ENCODE measurements around the gene ZNF485.
A peak's percentile ranks its signal among the peaks of the same experiment; 100 is the strongest.
"Not testable (repeated sequence)": the region's sequence is repeated elsewhere in the genome, so short reads cannot be mapped to it uniquely, and the experiment has no call there.

ZNF485 gene

DNA sequence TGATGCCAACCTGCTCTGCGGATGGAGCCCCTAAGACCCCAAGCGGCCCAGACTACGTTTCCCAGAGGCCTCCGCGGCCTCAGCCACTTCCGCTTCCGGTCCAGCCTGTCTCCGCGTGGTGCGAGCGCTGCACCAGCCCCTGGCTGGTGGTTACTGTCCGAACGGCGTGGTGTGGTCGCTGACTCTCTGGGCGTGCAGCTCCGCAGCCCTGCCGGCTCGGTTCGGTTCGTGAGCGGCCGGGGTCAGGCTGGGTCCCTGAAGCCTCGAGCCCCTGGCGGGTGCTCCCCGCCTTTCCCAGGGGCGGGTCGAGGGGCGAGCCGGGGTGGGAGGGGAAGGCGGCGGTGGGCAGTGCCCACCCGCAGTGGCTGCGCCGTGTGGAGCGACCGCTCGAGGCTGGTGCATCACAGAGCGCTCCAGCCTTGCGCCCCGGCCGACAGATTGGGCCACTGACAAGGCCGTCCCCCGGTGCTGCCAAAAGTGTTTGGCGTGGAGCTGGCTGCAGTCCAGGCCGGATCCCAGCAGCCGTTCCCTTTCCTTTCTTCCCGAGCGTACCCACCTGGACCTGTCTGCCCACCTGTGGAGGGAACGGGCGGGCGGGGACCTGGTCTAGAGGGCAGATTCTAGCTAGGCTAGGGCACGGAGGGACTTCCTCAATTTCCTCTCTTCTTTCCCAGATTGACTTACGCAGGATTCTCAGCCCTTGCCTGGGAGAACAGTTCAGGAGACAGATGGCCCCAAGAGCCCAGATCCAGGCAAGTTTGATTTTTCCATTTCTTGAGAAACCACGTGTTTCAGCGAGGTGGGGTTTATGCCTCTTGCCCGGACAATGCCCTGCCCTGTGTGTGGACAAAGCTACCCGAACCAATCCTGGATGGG lies at the start of gene ZNF485:
Gene ZNF485 (plus strand): TSS at position 116 of the 876 bp plus-strand sequence. CDS start 613 bp downstream, at position 729.
- DNase-seq (ENCODE audit: low read depth in 2 of 2): peak; percentile 5 to 46

DNA sequence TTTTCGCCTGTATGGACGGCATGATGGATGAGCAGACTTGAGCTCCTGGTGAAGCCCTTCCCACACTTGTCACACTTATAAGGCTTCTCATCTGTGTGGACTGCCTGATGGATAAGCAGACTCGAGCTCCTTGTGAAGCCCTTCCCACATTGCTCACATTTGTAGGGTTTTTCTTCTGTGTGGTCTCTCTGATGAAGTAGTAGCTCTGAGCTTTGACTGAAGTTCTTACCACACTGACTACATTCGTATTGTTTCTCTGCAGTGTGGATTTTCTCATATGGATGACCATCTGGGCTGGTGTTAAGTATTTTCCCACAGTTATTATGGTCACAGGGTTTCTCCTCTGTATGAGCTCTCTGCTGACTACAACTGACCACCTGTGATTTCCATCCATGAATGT lies 49.0 kb upstream of the ZNF485 start:
- no peak for DNase-seq (ENCODE audit: low read depth in 2 of 2)

DNA sequence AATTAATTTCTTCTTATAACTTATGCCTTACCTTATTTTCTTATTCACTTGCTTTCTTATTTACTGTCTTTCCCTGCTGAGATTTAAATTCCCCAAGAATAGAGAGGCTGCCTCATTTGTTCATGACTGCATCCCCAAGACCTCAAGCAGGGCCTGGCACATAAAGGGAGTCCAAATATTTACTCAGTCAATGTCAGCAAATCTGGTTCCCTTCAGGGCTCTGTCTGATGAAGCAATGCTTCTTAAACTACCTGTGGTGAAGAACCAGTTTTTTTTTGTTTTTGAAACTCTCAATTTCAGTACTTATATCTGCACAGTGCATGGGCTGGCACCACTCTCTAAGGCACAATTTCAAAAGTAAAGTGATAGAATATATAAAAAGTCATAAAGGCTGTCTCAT lies 36.6 kb upstream of the ZNF485 start:
- no peak for DNase-seq (ENCODE audit: low read depth in 2 of 2)

DNA sequence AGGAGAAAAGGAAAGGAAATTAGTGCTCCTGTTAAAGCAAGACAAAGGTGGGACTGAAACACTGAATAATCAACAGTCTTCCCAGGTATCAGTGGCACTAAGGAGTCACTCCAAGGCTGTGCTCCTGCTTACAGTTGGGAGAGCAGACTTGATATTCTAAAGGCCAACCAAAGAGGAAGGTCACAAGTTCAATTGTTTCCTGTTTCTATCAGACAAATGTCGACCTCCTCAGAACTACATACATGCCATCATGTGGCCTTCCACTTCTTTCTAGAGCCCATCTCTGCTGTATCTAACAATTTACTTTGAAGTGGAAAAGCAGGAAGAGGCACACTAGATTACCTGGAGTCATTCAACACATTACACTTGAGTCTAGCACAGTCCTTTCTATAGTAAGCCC lies 35.3 kb upstream of the ZNF485 start:
- DNase-seq (ENCODE audit: low read depth in 2 of 2): no peak

DNA sequence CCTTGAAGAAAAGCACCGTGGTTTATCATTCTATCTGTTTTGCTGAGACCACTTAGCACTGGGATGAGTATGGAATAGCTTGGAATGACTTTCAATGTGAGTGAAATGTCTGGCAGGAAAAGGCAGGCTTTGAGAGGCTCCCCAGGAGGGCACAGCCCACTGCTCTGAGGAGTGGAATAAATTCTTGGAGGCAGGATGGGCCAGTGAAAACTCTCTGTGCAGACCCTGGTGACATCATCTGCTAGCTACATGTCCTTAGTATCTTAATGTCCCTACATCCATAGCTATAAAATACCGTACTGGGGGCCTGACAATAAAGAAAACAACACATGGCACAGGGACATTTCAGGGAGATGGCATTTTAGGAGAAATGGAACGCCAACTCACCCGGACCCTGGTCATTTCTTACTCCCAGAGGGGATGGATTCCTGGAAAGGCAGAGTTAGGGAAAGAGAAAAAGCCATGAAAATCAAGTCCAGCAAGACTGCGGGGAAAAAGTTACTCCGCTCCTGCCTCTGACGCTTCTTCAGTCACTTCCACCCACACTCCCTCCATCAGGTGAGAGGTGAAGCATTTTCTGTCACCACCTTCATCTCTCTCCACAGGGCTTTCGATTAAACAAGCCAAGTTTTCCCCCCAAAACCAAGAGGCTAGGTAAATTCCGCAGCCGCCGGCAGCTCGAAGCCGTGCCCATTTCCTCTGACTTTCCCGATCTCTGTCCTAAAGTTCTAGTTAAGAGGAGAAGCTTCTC lies 32.8 kb upstream of the ZNF485 start:
- DNase-seq (ENCODE audit: low read depth in 2 of 2): no peak

DNA sequence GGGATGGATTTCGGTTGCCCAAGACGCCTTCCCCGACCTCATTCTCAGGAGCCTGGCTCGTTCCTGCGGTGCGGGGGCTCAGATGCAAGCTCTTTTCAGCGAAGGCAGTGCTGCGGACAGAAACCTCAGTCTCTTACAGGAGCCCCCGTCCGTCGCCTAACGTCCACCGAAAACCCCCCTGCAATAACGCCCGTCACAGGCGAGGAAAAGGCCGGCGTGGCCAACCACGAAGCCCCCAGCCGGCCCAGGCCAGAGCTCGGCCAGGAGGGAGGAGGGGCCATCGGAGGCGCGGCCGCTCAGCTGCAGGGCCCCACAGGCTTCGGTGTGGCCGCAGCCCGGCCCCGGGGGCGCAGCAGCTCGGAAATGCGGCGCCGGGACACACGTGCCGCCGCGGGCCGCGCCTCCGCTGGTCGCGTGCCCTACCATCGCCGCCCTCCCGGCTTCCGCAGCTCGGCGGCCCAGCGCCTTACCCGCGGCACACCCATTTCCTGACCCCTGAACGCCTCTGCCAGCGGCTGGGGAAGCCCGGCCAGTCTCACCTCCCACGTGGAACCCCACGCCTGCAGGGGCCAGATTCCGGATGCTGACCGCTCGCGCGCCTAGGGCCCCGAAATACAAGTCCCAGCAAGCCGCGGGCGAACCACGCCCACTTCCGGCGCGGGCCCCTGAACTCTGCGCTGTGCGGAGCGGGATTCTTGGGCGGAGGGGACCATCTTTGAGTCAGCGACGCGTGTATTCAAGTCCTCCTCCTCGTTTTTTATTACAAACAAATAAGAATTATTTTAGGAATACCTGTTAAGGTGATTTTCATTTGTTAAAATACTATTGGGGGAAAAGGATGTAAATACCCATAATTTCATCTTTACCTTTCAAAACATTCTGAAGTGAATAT lies 32.0 kb upstream of the ZNF485 start, which contains the start of gene ZNF239:
Gene ZNF239 (minus strand): TSS at position 616 of the 892 bp plus-strand sequence. CDS start 16,537 bp downstream, outside the sequence.
- peak; percentile 45 to 66 for DNase-seq (ENCODE audit: low read depth in 2 of 2)

DNA sequence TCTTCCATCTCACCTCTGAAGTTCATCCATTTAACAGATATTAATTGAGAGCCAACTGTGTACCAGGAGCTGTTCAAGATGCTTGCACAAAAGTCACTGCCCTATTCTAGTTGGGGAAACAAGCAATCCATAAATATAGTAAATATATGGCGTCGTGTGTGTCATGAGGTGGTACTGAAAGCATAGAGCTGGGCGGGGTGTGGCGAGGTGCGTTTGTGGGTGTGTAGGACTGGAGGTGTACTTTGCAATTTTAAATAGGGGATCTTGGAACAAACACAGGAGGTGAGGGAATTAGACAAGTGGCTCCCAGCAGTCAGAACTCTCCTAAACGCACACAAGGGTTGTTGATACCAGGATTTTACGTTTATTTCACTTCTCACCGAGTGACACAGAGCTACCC lies 31.3 kb upstream of the ZNF485 start:
- DNase-seq (ENCODE audit: low read depth in 2 of 2): no peak

DNA sequence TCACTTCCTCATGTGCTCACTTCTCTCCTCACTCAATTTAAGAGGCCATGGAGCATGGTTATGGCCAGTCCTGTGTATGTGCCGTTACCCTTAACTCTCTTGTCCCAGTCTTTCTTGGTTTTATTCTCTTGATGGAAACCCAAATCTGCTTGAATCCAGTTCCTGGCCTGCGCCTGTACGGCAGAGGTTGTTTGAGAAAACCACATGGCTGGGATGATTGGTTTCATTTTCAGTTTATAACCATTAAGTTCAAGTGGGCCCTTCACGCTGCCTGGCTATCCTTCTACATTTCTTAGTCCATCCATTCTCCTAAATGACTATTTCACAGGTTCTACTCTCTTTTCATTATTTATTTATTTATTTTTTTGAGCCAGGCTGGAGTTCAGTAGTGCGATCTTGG lies 30.2 kb upstream of the ZNF485 start:
- DNase-seq (ENCODE audit: low read depth in 2 of 2): no peak

DNA sequence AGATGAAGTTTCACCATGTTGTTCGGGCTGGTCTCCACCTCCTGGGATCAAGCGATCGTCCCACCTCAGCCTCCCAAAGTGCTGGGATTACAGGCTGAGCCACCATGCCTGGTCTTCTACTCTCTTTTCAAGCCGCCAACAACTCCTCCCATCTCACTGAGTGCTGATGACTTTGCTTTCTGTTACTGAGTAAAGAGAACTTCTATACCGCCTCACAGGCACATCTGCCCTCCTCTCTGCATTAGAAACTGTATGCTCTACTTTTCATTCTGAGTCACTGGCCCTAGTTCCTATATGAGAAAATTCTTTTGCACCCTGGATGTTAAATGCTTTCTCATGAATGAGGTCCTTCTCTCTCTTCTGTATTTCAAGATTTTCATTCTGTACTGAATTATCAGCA lies 29.7 kb upstream of the ZNF485 start:
- no peak for DNase-seq (ENCODE audit: low read depth in 2 of 2)

DNA sequence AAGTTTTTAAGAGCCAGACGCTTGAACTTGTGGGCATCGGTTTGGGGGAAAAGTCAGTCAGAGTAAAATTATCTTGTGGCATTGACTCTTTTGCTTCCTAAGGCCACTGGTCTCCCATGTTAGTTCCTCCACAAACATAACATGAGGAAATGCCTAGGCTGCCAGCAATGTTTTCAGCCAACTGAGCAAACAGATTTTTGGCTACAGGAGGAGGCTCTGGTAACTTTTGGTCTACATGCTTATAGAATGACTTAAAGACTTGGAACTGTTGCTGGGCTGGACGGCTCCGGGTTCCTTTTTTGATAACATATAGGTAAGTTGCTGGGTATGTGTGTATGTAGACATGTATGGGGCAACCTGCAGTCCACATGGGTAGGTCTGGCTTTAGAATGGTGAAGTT lies 22.2 kb upstream of the ZNF485 start:
- DNase-seq (ENCODE audit: low read depth in 2 of 2): no peak

DNA sequence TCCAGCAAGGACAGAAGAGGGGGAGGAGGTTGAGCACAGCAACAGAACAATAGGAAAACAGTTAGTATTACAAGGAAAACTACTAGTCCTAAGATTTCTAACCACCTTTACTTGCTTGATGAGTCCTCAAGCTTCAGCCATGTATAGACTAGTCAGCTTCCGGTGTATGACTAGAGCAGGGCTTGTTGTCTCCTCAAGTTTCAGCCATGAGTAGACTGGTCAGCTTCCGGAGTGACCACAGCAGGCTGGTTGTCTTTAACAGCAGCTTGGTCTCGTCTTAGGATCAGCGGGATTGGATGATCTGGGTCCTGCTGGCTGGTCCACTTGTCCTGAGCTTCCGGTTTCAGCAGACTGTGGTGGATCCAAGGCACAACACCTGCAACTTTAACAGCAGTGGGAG lies 21.2 kb upstream of the ZNF485 start:
- DNase-seq (ENCODE audit: low read depth in 2 of 2): no peak

DNA sequence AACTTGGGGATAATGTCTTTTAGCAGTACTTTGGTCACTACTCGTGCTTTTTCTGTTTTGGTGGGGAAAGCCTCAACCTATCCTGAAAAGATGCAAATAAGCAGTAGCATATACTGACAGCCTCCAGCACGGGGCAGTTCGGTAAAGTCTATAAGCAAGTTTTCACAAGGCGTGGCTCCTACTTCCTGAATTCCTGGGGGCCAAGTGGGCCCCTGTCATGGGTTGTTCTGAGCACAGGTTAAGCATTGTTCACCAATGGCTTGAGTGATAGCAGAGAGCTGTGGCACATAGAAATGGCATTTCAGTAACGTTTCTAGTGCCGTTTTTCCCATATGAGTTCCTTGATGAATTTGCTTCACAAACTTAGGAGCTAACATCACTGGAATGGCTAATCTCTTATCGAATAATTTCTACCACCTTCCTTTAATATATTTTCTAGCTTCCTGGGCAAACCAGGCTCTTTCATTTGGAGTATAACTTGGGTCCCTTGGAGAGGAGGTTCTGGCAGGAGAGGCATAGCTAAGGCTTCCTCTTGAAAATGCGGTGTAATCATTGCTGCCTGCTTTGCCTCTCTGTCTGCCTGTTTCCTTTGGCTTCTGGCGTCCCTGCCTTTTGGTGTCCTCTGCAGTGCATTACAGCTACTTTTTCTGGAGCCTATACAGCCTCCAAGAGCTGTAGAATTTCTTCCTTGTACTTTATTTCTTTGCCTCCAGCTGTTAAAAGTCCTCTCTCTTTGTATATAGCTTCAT lies 20.1 kb upstream of the ZNF485 start:
- no peak for DNase-seq (ENCODE audit: low read depth in 2 of 2)

DNA sequence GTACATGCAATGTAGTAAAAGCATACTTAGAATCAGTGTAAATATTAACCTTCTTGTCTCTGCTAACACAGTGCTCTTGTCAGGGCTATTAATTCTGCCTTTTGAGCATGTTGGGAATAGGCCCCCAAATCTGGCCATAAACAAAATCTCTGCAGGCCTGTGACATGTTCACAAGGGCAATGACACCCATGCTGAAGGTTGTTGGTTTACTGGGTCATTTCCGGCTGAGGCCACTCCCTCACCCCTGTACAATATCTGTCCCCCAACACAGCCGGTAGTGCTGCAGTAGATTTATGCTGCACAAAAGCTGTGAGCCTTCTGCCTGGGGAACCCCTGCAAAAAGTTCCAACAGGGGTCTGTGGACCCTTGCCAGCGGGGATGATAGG lies 19.5 kb upstream of the ZNF485 start:
- DNase-seq (ENCODE audit: low read depth in 2 of 2): not testable (repeated sequence)

DNA sequence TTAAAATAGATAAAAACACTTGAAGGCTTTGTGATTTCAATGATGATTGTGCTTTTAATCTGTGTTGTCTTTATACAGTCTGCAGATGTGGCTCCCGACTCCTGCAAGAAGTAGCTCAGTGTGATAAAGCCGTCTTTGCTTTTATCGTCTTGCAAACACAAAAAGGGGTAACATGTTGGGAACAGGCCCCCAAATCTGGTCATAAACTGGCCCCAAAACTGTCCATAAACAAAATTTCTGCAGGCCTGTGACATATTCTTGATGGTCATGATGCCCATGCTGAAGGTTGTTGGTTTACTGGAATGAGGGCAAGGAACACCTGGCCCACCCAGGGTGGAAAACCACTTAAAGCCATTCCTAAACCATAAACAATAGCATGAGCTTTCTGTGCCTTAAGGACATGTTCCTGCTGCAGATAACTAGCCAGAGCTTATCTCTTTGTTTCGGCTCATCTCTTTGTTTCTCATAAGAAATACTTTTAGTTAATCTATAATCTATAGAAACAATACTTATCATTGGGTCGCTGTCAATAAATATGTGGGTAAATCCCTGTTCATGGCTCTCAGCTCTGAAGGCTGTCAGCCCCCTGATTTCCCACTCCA lies 14.8 kb upstream of the ZNF485 start:
- DNase-seq (ENCODE audit: low read depth in 2 of 2): no peak

DNA sequence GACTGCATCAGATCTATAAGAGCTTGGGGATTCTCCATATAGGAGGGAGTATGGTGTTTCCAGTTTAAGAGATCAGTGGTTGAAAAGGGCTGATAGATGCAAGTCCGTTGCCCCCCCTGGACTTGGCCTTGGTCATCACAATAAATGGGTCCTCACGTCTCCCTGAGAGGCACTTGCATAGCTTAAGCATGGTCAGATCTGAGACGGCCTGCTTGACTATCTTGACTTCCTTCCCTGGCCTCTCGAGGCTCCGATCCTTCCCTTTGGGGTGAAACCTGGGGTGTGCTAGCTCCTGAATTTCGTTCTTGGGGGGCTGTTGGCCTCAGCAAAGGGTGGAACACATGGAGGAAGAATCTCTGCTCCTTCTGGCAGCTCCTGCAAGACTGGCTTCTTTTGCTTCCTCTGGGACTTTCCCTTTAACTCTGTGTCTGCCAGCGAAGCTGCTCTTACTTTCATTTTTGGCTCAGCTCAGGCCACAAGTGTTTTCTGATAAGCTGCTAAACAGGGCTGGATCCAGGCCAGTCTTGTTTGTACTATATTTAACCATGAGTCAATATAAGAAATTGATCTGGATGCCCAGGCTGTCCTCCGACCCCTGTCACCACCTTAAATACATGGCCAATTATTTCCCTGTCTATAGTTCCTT lies 11.2 kb upstream of the ZNF485 start:
- no peak for DNase-seq (ENCODE audit: low read depth in 2 of 2)

DNA sequence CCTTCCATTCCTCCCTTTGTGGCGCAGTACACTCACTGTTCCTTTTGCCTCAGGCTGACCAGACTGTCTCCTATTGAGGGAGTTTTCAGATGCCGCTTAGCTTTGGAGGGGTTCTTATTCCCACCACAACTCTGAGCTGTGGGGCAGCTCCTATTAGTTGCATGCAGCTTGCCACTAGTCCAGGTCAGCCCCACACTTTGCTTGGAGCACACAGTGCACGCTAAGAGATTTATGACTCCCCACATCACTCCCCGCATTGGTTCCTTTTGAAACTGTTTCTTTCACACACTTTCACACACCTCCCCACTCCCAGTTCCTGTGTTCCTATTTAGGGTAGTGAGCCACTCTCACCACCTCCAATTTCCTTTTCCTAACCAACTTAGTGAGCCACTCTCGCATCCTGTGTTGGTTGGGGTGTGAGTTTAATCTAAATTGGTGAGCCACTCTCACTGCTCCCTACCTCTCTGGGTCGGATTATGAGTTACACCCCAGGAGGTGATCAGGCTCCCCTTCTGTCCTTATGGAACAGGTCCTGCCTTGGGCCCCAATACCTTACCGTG lies 10.4 kb upstream of the ZNF485 start:
- DNase-seq (ENCODE audit: low read depth in 2 of 2): no peak

DNA sequence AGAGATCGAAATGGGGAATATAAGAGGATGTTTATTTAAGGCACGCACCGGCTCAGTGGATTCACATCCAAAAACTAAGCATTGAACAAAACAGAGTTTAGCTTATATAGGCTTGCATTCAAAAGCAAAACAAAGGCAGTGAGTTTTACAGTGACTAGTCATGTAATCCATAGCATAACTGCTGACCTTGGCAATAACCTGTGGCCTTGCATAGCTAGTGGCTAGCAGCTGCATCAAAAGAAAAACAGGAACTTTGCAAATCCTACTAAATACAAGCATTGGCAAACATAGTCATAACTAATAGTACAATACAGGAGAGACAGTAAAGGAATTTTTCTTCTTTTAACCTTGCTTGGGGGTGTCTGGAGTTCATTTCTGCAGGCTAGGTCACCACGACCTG lies 9.7 kb upstream of the ZNF485 start:
- no peak for DNase-seq (ENCODE audit: low read depth in 2 of 2)

DNA sequence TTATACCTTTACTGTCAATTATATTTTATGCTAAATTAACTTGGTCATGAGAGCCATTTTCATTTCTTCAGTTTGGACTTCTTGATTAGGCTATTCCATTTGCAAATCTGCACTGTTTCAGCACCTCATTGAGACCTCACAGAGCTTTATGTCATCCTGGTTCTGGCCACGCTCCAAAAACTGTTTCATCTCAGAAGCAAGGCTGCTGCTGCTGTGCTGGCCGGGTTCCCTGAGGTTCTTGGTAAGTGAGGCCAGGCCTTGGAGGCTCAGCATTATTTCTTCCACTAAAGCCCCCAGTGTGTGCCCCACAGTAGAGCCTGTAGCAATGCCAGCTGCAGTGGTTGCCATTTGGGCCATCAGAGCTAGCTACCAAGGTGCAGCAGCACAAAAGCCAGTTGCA lies 7.8 kb upstream of the ZNF485 start:
- no peak for DNase-seq (ENCODE audit: low read depth in 2 of 2)

DNA sequence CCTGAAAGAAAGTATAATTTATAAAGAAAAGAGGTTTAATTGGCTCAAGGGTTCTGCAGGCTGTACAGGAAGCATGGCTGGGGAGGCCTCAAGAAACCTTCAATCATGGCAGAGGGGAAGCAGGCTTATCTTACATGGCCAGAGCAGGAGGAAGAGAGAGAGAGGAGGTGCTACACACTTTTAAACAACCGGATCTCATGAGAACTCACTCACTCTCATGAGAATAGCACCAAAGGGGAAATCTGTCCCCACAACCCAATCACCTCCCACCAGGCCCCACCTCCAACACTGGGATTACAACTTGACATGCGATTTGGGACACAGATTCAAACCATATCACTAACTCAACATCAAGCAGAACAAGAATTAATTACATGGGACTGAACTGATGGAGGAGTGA lies 6.9 kb upstream of the ZNF485 start:
- no peak for DNase-seq (ENCODE audit: low read depth in 2 of 2)

DNA sequence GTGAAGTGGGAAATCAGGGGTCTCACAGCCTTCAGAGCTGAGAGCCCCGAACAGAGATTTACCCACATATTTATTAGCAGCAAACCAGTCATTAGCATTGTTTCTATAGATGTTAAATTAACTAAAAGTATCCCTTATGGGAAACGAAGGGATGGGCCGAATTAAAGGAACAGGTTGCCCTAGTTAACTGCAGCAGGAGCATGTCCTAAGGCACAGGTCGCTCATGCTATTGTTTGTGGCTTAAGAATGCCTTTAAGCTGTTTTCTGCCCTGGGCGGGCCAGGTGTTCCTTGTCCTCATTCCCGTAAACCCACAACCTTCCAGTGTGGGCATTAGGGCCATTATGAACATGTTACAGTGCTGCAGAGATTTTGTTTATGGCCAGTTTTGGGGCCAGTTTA lies 4.7 kb upstream of the ZNF485 start:
- DNase-seq (ENCODE audit: low read depth in 2 of 2): not testable (repeated sequence)

All from stimulated activated CD4-positive, alpha-beta T cell treated with anti-CD3 and anti-CD28 coated beads, Interleukin-1b, Interleukin-23, amount 100 ng/mL, for 1 hour (primary cell).